Epithelial cell of esophagus (primary cell): ENCODE measurements around the gene HMGN4.
"Not testable (repeated sequence)": the region's sequence is repeated elsewhere in the genome, so short reads cannot be mapped to it uniquely, and the experiment has no call there.

ENCODE experiments used
- DNase-seq: peaks from one replicate; pipeline ENCODE4 v3.0.0; 2010; ENCODE audit warnings: low read depth
- H3K4me3 ChIP-seq: 2 replicates; pipeline ENCODE4 v1.5.1; 2011; ENCODE audit warnings: mild to moderate bottlenecking, low read length, control low read depth
- CTCF ChIP-seq: IDR thresholded peaks from 2 replicates; pipeline ENCODE4 v1.5.1; 2011; ENCODE audit warnings: low read depth, mild to moderate bottlenecking, low read length, control low read depth, inconsistent platforms; ENCODE audit not compliant: insufficient read depth; ENCODE audit errors: missing control alignments

Gene HMGN4

GRCh38 chr6:26541579-26541978, 3.4 kb downstream of the HMGN4 start:
- no peak for DNase-seq
- no peak overlapping the region for H3K4me3 ChIP-seq
- no peak for TF ChIP-seq CTCF

- no peak overlapping the region for H3K4me3 ChIP-seq
- peak; percentile 58 for TF ChIP-seq CTCF
- DNase-seq: peak; percentile 40
Measured at GRCh38 chr6:26543953-26544352, 5.8 kb downstream of the HMGN4 start.

GRCh38 chr6:26544473-26544872, 6.3 kb downstream of the HMGN4 start:
- TF ChIP-seq CTCF: no peak
- no peak for DNase-seq
- H3K4me3 ChIP-seq: no peak overlapping the region

GRCh38 chr6:26545627-26546026, 7.5 kb downstream of the HMGN4 start:
- DNase-seq: no peak
- TF ChIP-seq CTCF: no peak
- no peak overlapping the region for H3K4me3 ChIP-seq

GRCh38 chr6:26547363-26547762, 9.2 kb downstream of the HMGN4 start:
- DNase-seq, H3K4me3 ChIP-seq: not testable (repeated sequence)

- H3K4me3 ChIP-seq: peak overlapping the region; percentile 54
- no peak for TF ChIP-seq CTCF
- peak; percentile 37 for DNase-seq
Measured at GRCh38 chr6:26550250-26550993, 12.3 kb downstream of the HMGN4 start.

GRCh38 chr6:26552205-26552604, 14.0 kb downstream of the HMGN4 start:
- TF ChIP-seq CTCF: no peak
- H3K4me3 ChIP-seq: no peak overlapping the region
- DNase-seq: no peak
